IPS-18a (cell line): Measurements from ENCODE around the gene RTN4.
A peak's percentile ranks its signal among the peaks of the same experiment; 100 is the strongest.

Experiments
- H3K27ac ChIP-seq: one replicate; pipeline ENCODE4 v1.5.1; 2013; ENCODE audit warnings: low read length
- H3K27me3 ChIP-seq: one replicate; pipeline ENCODE4 v1.6.1; 2013; ENCODE audit warnings: mild to moderate bottlenecking, low read length; ENCODE audit not compliant: control insufficient read depth, insufficient read depth
- H3K36me3 ChIP-seq: one replicate; pipeline ENCODE4 v1.6.1; 2013; ENCODE audit warnings: low read depth, low read length; ENCODE audit not compliant: control insufficient read depth
- H3K4me1 ChIP-seq: one replicate; pipeline ENCODE4 v1.6.1; 2013; ENCODE audit warnings: low read depth, low read length; ENCODE audit not compliant: control insufficient read depth
- H3K4me3 ChIP-seq: one replicate; pipeline ENCODE4 v1.5.1; 2013; ENCODE audit warnings: low read length
- H3K9ac ChIP-seq: one replicate; pipeline ENCODE4 v1.6.1; 2013; ENCODE audit warnings: mild to moderate bottlenecking, low read length, moderate library complexity
- H3K9me3 ChIP-seq: one replicate; pipeline ENCODE4 v1.6.1; 2013; ENCODE audit warnings: low read depth, low read length; ENCODE audit not compliant: control insufficient read depth

Gene RTN4

GRCh38 chr2:55029098-55029497 is 21.2 kb downstream of the RTN4 start:
- Histone ChIP-seq H3K9me3 (no peaks in the 10 kb centered on the region), H3K4me1 (peaks cover 41% of the 10 kb centered on the region), H3K36me3 (no peaks in the 10 kb centered on the region), H3K4me3 (no peak overlapping the region), H3K27ac (no peak overlapping the region), H3K9ac (no peak overlapping the region), H3K27me3 (no peaks in the 10 kb centered on the region)

DNA sequence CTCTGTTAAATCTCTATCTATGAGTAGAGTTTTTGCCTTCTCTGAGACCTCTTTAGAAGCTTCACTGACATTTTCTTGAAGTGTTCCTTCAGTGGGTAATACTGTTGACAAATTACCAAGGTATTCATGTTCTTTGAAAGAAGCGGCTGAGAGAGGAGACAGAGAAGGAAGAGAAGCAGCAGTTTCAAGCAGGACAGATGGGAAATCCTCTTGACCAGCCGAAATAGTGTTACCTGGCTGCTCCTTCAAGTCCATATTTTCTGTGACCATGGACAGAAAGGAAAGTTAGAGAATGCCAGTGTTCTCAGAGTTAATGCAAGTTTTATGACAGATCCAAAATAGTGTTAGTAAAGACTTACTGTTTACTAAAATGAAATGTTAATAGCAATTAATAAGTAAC is 23.0 kb downstream of the RTN4 start:
- Histone ChIP-seq H3K9me3 (no peaks in the 10 kb centered on the region), H3K36me3 (no peaks in the 10 kb centered on the region), H3K4me3 (no peak overlapping the region), H3K4me1 (peaks cover 52% of the 10 kb centered on the region), H3K9ac (no peak overlapping the region), H3K27ac (no peak overlapping the region), H3K27me3 (no peaks in the 10 kb centered on the region)

GRCh38 chr2:55026202-55026601 is 24.0 kb downstream of the RTN4 start:
- Histone ChIP-seq H3K4me3 (no peak overlapping the region), H3K9ac (no peak overlapping the region), H3K27ac (no peak overlapping the region), H3K27me3 (no peaks in the 10 kb centered on the region), H3K4me1 (peaks cover 51% of the 10 kb centered on the region), H3K9me3 (no peaks in the 10 kb centered on the region), H3K36me3 (no peaks in the 10 kb centered on the region)

- no peaks in the 10 kb centered on the region for H3K9me3 ChIP-seq
- H3K27ac ChIP-seq: no peak overlapping the region
- no peaks in the 10 kb centered on the region for H3K27me3 ChIP-seq
- no peaks in the 10 kb centered on the region for H3K36me3 ChIP-seq
- no peak overlapping the region for H3K4me3 ChIP-seq
- H3K4me1 ChIP-seq: peaks cover 47% of the 10 kb centered on the region
- no peak overlapping the region for H3K9ac ChIP-seq
Measured at GRCh38 chr2:55025627-55026026, 24.6 kb downstream of the RTN4 start.

- no peaks in the 10 kb centered on the region for H3K27me3 ChIP-seq
- H3K4me3 ChIP-seq: no peak overlapping the region
- H3K36me3 ChIP-seq: no peaks in the 10 kb centered on the region
- H3K4me1 ChIP-seq: peaks cover 48% of the 10 kb centered on the region
- H3K9me3 ChIP-seq: no peaks in the 10 kb centered on the region
- H3K9ac ChIP-seq: no peak overlapping the region
- H3K27ac ChIP-seq: no peak overlapping the region
Measured at GRCh38 chr2:55025082-55025481, 25.2 kb downstream of the RTN4 start.

DNA sequence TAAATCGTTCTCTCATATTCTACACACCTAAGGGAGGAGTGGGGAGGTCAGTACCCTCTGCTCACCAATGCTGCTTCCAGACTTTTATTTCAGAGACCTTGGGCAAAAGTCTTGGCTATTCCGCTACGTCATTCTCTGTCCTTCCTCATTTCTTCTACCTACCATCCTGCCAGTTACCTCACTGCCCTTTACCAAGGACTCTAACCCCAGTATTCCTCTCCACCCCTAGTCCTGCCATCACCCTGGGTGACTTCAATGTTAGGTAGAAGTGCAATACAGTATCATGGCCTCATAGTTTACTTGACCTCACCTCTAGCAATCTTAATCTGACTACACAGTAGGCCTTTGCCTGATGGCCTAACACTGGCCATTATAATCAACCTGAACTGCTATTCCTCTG is 27.8 kb downstream of the RTN4 start:
- Histone ChIP-seq H3K9ac (no peak overlapping the region), H3K9me3 (no peaks in the 10 kb centered on the region), H3K4me1 (peaks cover 50% of the 10 kb centered on the region), H3K36me3 (peaks cover 8% of the 10 kb centered on the region), H3K27ac (no peak overlapping the region), H3K27me3 (no peaks in the 10 kb centered on the region), H3K4me3 (no peak overlapping the region)

DNA sequence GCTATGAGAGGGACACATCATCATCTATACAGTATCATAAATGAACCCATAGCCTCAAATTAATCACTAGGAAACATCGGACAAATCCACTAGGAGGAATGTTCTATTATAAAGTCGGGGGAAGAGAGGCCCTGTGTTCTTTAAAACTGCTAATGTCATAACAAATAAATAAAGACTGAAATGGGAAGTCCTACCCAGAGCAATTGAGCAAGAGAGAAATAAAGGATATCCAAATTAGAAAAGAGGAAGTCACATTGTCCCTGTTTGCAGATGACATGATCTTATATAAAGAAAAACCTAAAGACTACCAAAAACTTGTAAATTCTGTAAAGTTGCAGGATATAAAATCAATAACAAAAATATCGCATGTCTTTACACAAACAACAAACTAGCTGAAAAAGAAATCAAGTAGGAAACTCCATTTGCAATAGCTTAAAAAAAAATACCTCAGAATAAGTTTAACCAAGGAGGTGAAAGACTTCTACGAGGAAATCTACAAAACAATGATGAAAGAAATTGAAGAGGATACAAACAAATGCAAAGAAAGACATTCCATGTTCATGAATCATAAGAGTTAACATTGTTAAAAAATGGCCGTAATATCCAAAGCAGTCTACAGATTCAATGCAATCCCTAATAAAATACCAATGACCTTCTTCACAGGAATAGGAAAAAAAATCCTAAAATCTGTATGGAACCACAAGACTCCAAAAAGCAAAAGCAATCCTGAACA is 30.6 kb downstream of the RTN4 start:
- Histone ChIP-seq H3K4me3 (peak overlapping the region; percentile 7), H3K9ac (no peak overlapping the region), H3K27me3 (no peaks in the 10 kb centered on the region), H3K9me3 (no peaks in the 10 kb centered on the region), H3K27ac (peak overlapping the region; percentile 16), H3K4me1 (peaks cover 37% of the 10 kb centered on the region), H3K36me3 (peaks cover 8% of the 10 kb centered on the region)

DNA sequence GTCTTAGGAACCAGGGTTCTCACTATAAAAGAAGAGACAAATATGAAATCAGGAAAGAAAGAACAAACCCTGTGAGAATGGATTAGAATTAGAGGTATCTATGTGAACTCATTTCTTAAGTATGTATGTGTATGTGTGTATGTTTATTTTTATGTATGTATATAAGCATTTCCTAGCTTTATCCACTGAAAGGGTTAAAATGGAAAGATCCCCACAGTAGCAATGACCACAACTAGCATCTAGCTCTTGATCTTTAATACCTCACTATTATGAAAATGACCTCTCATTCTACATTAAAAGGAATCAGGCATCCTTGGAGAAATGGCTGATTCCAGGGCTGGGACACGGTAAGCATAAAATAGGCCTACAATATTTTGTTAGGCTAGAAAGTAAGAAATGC is 31.6 kb downstream of the RTN4 start:
- Histone ChIP-seq H3K9ac (no peak overlapping the region), H3K27ac (peak overlapping the region; percentile 16), H3K4me3 (peak overlapping the region; percentile 7), H3K9me3 (no peaks in the 10 kb centered on the region), H3K27me3 (no peaks in the 10 kb centered on the region), H3K36me3 (peaks cover 8% of the 10 kb centered on the region), H3K4me1 (peaks cover 35% of the 10 kb centered on the region)

- no peaks in the 10 kb centered on the region for H3K27me3 ChIP-seq
- H3K36me3 ChIP-seq: peaks cover 8% of the 10 kb centered on the region
- H3K9ac ChIP-seq: no peak overlapping the region
- H3K4me3 ChIP-seq: no peak overlapping the region
- H3K27ac ChIP-seq: no peak overlapping the region
- H3K4me1 ChIP-seq: peaks cover 35% of the 10 kb centered on the region
- H3K9me3 ChIP-seq: no peaks in the 10 kb centered on the region
Measured at GRCh38 chr2:55017880-55018279, 32.4 kb downstream of the RTN4 start.

GRCh38 chr2:55017428-55017827 is 32.8 kb downstream of the RTN4 start:
- Histone ChIP-seq H3K36me3 (peaks cover 8% of the 10 kb centered on the region), H3K4me1 (peaks cover 37% of the 10 kb centered on the region), H3K27ac (no peak overlapping the region), H3K9ac (no peak overlapping the region), H3K27me3 (no peaks in the 10 kb centered on the region), H3K9me3 (no peaks in the 10 kb centered on the region), H3K4me3 (no peak overlapping the region)

DNA sequence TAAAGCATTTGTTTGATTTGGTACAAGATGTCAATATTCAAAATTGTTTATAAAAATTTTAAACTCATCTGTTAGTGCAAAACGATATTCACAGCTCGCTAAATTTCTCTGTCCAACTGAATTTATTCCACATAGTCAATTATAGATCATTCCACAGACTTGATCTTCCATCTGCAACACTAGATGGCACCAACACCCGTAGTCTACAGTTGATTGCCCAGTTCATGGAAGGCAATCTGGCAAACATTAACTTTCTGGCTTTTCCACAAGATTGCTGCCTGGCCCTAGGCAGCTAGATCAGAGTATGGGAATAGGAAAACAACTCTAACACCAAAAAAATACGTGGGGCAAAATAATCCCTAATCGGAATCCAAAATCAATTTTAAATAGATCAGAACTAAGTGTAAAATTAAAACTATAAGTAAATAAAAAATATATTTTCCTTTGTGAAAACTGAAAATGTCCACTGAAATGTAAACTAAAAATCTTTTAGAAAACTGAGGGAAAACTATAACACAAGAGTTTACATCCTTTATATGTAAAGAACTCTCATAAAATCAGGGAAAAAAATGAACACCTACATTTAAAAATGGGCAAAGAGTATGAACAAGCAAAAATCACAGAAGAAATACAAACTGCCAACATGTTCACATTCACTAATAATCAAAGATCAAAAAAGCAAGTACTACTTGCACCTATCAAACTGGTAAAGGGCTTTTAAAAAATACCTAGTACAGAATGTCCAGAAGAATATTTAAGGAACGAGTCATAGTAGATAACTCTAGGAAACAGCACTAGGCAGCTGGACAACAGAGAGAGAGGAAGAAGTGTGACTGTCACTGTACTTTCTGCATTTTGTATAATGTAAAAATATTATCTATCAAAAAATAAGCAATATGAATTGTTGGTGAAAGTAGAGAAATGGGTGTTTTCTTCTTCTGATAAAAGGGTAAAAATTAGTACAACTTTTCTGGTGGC is 35.0 kb downstream of the RTN4 start:
- Histone ChIP-seq H3K9me3 (no peaks in the 10 kb centered on the region), H3K36me3 (peaks cover 8% of the 10 kb centered on the region), H3K4me1 (peaks cover 37% of the 10 kb centered on the region), H3K27me3 (no peaks in the 10 kb centered on the region), H3K9ac (no peak overlapping the region), H3K27ac (no peak overlapping the region), H3K4me3 (no peak overlapping the region)
